Pancreas (tissue), 10 donors: Measurements from ENCODE around the gene TEX9. TPM values are rescaled to one million over a fixed set of nuclear protein-coding genes. Genes with fewer than 3 reads are reported as not detected.

Source experiments
- ATAC-seq, 4 donors: fragments of 200-7000 bp; cut with Tn5 transposase; one replicate each; pipeline versions ENCODE4 v1.8.0 to v1.9.1; 2020; ENCODE audit warnings: mild to moderate bottlenecking in 4 of 4, moderate library complexity in 4 of 4
- DNase-seq, 6 donors: peaks; one replicate each; pipeline ENCODE4 v3.0.0-alpha.2; 2020
- FAIRE-seq: peaks from 2 replicates; lab custom pipeline; 2012; peaks lifted over from hg19 to GRCh38; lab: Jason Lieb, UNC
- H3K27ac ChIP-seq, 4 donors: fragments of 200-600 bp; sonication (generic); 1 replicate in 3 of 4; 2 replicates in 1 of 4; pipeline versions ENCODE4 v1.5.0 to v1.8.0; 2020
- H3K27me3 ChIP-seq, 4 donors: fragments of 200-600 bp; one replicate each; pipeline ENCODE4 v1.8.0; 2021
- H3K36me3 ChIP-seq, 3 donors: fragments of 200-600 bp; sonication (generic) in 1 of 3; one replicate each; pipeline versions ENCODE4 v1.5.0 to v1.8.0; 2020 to 2021
- H3K4me1 ChIP-seq, 3 donors: fragments of 200-600 bp; one replicate each; pipeline ENCODE4 v1.8.0; 2021
- H3K4me3 ChIP-seq, 4 donors: fragments of 200-600 bp; sonication (generic) in 2 of 4; one replicate each; pipeline versions ENCODE4 v1.5.0 to v1.8.0; 2020 to 2021
- H3K9me3 ChIP-seq, 4 donors: fragments of 200-600 bp; one replicate each; pipeline ENCODE4 v1.8.0; 2021
- WGBS, 2 donors: extraction: QIAGEN DNeasy Blood & Tissue Kit; methylation state at CpG; one replicate each; pipeline ENCODE4 v1.1.7; 2013; 5-methylcytosine and 5-hydroxymethylcytosine counted together
- intact Hi-C, 3 donors: fragments of 100-400 bp; cut with DNase I; formaldehyde crosslinking; loops; one replicate each; pipeline versions ENCODE4 v1.11.1 to v1.14.2; 2022
- polyA plus RNA-seq, 2 donors: library from polyadenylated mRNA; stranded (reverse); fragments of 200-250 nt; gene quantifications; one replicate each; pipeline ENCODE4 v1.2.3, GENCODE V29; 2013
- total RNA-seq, 6 donors: library from RNA; stranded (reverse); fragmentation: NEBNext Ultra II Directional in 4 of 6; extraction: Animal tissue kit (Norgen Biotek cat#: 25700) in 4 of 6; gene quantifications; one replicate each; pipeline versions ENCODE4 v1.2.1 to v1.2.4, GENCODE V29; 2021 to 2023
- TF ChIP-seq, protein P1 (sequence below), 4 donors: fragments of 200-600 bp; sonication (generic) in 3 of 4; IDR thresholded peaks; one replicate each; pipeline versions ENCODE4 v1.5.0 to v1.8.0; 2021; ENCODE audit warnings: antibody characterized with exemption in 4 of 4
- donor health status: healthy with polysubstance abuse.
- donor health status: DM: no; HTN: no; CAD: no; lungs with moderate emphysema.
- donor health status: DM: no; HTN: no; CAD: no.
- donor health status: control.
- donor health status: control.
- donor health status: Bipolar disorder and iron deficiency.
- donor health status: DM: yes; HTN: yes; CAD: no.
- donor health status: DM: no; HTN: no; CAD: no.
- donor health status: DM: no; HTN: no; CAD: no.
- donor health status: DM: yes; HTN: yes; CAD: no.

TEX9 gene
- total and polyA plus RNA-seq, 8 donors = 1.6 to 9.3 (median 4.7) TPM

DNA sequence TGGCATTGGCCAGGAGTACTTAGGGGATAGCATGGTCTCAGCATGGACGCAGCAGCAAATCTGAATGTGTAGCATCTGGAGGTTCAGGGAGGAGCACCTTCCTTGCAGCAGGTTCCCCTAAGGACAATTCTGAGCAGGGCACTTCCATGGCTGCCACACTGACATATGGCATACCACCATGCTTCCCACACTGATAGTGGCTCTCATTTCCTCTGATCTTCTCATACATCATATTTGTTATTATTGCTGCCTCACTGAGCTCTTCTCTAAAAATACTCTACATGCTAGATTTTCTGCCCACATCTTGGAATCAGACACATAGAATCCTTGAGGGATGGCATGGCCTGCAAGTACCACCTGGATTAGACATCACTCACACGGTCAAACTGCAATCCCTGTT lies 107.1 kb downstream of the TEX9 start:
- ATAC-seq (no peak), FAIRE-seq (no peak), DNase-seq (no peak)
- whole genome bisulfite sequencing, 2 donors = 73 to 86% methylated on average over 2 of the region's 2 CpGs
- Histone ChIP-seq H3K27me3 (no peaks in the 10 kb centered on the region), H3K9me3 (no peaks in the 10 kb centered on the region), H3K27ac (no peak overlapping the region), H3K36me3 (no peaks in the 10 kb centered on the region), H3K4me3 (no peak overlapping the region), H3K4me1 (peaks cover 0 to 3% (median 0%) of the 10 kb centered on the region in 3 donors)
- TF ChIP-seq, protein P1, sequence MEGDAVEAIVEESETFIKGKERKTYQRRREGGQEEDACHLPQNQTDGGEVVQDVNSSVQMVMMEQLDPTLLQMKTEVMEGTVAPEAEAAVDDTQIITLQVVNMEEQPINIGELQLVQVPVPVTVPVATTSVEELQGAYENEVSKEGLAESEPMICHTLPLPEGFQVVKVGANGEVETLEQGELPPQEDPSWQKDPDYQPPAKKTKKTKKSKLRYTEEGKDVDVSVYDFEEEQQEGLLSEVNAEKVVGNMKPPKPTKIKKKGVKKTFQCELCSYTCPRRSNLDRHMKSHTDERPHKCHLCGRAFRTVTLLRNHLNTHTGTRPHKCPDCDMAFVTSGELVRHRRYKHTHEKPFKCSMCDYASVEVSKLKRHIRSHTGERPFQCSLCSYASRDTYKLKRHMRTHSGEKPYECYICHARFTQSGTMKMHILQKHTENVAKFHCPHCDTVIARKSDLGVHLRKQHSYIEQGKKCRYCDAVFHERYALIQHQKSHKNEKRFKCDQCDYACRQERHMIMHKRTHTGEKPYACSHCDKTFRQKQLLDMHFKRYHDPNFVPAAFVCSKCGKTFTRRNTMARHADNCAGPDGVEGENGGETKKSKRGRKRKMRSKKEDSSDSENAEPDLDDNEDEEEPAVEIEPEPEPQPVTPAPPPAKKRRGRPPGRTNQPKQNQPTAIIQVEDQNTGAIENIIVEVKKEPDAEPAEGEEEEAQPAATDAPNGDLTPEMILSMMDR (IDR thresholded peaks at IDR 0.05) = no peak
- intact Hi-C loops = no loop called here

DNA sequence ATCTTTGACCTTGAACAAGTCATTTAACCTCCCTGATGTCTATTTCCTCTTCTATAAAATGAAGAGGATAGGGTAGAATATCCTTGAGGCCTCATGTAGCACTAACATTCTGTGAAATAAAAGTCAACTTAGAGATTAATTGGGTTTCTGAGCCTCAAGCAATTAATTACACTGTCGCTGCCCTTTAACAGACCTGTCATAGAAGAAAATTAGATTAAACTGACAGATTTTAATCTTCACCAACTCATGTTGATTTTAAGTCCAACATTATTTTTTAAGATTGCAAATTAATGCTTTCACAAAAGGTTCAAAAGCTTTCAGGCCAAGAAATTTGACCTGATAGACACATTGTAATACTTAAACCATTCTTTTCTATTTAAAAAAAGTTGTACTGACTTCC lies 107.8 kb downstream of the TEX9 start:
- FAIRE-seq = no peak
- TF ChIP-seq, protein P1 (IDR thresholded peaks at IDR 0.05) = no peak
- no peak overlapping the region for H3K27ac ChIP-seq

DNA sequence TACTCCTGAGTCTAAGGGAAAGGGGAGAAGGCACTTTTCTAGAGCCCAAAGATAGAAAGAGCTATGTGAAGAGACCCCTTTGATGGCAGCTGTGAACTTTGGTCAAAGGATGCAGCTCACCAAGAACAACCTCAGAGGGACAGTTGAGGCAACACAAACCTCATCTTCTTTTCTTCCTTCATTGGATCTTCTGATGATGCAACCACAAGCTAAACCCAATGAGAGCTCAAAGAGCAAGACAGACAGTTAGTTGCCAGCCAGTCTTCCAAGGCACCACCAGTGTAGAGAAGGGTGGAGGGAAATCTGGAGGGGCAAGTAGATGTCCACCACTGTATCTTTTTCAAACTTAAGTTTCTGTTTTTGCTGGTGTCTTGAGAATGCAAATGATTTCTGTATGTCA lies 110.1 kb downstream of the TEX9 start:
- no peaks in the 10 kb centered on the region for H3K4me1 ChIP-seq
- H3K27ac ChIP-seq = no peak overlapping the region
- ATAC-seq = no peak
- H3K27me3 ChIP-seq = no peaks in the 10 kb centered on the region
- TF ChIP-seq, protein P1 (IDR thresholded peaks at IDR 0.05) = no peak
- H3K4me3 ChIP-seq = no peak overlapping the region
- no peaks in the 10 kb centered on the region for H3K9me3 ChIP-seq
- no peak for DNase-seq
- no peaks in the 10 kb centered on the region for H3K36me3 ChIP-seq
- no peak for FAIRE-seq
- intact Hi-C loops = no loop called here

More for the DNA sequence above, 107.8 kb downstream of the TEX9 start:
- intact Hi-C loops = no loop called here
- DNase-seq = no peak
- peaks cover 0 to 3% (median 0%) of the 10 kb centered on the region in 3 donors for H3K4me1 ChIP-seq
- no peaks in the 10 kb centered on the region for H3K9me3 ChIP-seq
- H3K4me3 ChIP-seq = no peak overlapping the region
- no peaks in the 10 kb centered on the region for H3K36me3 ChIP-seq
- 63 to 67% methylated on average over 1 of the region's 1 CpG for WGBS, 2 donors
- no peaks in the 10 kb centered on the region for H3K27me3 ChIP-seq
- no peak for ATAC-seq

Other genes starting within 250 kb of the TEX9 start
- 10 to 100 TPM in 1 of 6 donors, 1 to 10 TPM in 5; 4.7 to 12.4 (median 6.4) TPM for gene RFX7, start 121.5 kb upstream of the TEX9 start, total RNA-seq
- 1 to 10 TPM; 1.3 to 2.1 TPM for gene RFX7, start 121.5 kb upstream of the TEX9 start, polyA plus RNA-seq
- 1 to 10 TPM in 5 of 6 donors, under 1 TPM in 1; 0.54 to 2.4 (median 1.4) TPM for gene MNS1, start 99.7 kb downstream of the TEX9 start, total RNA-seq
- gene MNS1, start 99.7 kb downstream of the TEX9 start, polyA plus RNA-seq = 1 to 10 TPM; 1.4 to 2.3 TPM